Measurements from ENCODE around the gene ASB2.

The ASB2 gene

DNA sequence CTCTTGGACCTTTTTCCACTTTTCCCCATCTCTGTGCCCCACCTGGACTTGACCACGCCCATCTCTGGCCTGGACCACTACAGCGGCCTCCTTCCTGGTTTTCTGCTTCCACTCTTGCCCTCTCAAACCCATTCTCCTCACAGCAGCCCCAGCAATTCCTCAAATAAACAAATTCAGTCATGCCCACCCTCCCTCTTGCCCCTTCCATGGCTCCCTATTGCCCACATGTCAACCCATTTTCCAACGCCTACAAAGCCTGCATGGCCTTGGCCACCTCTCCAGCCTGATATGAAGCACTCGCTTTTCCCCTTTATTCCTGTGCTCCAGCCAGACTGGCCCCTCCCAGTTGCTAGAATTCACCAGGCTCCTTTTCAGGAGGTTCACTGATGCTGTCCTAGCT is 43.9 kb upstream of the ASB2 start:
- no peak overlapping the region for H3K4me3 ChIP-seq (ENCODE audit: low read depth, low read length)
- no peak for TF ChIP-seq CTCF (conservative IDR thresholded peaks at IDR 0.05; ENCODE audit: low read depth, low read length)
- no peak for DNase-seq (ENCODE audit: low read depth)

- no peak for DNase-seq (ENCODE audit: low read depth)
- TF ChIP-seq CTCF (conservative IDR thresholded peaks at IDR 0.05; ENCODE audit: low read depth, low read length) = no peak
- no peak overlapping the region for H3K4me3 ChIP-seq (ENCODE audit: low read depth, low read length)
Measured at GRCh38 chr14:94019329-94019728, 43.0 kb upstream of the ASB2 start.

- no peak for TF ChIP-seq CTCF (conservative IDR thresholded peaks at IDR 0.05; ENCODE audit: low read depth, low read length)
- no peak overlapping the region for H3K4me3 ChIP-seq (ENCODE audit: low read depth, low read length)
- DNase-seq (ENCODE audit: low read depth) = no peak
Measured at GRCh38 chr14:94018308-94018707, 41.9 kb upstream of the ASB2 start.

GRCh38 chr14:94016446-94016976 is 40.1 kb upstream of the ASB2 start:
- no peak overlapping the region for H3K4me3 ChIP-seq (ENCODE audit: low read depth, low read length)
- no peak for DNase-seq (ENCODE audit: low read depth)
- no peak for TF ChIP-seq CTCF (conservative IDR thresholded peaks at IDR 0.05; ENCODE audit: low read depth, low read length)

DNA sequence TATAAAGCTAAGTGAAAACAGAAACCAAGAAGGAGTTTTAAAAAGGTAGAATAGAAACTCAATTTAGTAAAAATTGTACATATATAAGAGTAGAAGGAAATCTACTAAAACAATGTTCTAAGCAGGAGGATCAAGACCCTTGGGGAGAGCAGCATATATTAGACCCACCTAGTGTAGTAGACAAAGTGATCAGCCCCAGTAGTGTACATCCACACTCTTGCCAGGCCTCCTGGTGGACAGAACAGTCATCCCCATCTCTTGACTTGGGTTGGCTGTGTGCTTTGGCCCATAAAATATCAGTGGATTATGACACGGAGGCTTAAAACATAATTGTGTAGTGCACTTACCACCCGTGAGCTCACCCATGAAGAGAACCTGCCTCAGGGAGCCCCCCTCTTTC is 38.9 kb upstream of the ASB2 start:
- H3K4me3 ChIP-seq (ENCODE audit: low read depth, low read length) = no peak overlapping the region
- TF ChIP-seq CTCF (conservative IDR thresholded peaks at IDR 0.05; ENCODE audit: low read depth, low read length) = peak; percentile 17
- no peak for DNase-seq (ENCODE audit: low read depth)

DNA sequence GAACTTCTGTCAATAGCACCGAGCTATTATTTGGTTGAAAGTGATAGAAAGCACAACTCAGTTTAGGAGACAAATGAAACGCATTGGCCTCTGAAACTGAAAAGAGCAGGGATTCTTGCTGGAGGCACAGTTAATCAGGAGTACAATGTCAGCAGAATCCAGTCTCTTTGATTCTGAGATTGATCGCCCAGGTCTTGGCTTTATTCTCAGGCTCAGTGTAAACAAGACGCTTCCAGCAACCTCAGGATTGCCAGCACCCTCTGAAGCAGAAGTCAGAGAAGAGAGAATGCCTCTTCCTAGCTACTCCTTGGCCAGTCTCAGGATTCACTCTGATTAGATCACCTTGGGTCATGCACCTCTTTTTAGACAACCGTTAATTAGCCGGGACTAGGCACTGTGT is 38.0 kb upstream of the ASB2 start:
- H3K4me3 ChIP-seq (ENCODE audit: low read depth, low read length) = no peak overlapping the region
- TF ChIP-seq CTCF (conservative IDR thresholded peaks at IDR 0.05; ENCODE audit: low read depth, low read length) = no peak
- no peak for DNase-seq (ENCODE audit: low read depth)

DNA sequence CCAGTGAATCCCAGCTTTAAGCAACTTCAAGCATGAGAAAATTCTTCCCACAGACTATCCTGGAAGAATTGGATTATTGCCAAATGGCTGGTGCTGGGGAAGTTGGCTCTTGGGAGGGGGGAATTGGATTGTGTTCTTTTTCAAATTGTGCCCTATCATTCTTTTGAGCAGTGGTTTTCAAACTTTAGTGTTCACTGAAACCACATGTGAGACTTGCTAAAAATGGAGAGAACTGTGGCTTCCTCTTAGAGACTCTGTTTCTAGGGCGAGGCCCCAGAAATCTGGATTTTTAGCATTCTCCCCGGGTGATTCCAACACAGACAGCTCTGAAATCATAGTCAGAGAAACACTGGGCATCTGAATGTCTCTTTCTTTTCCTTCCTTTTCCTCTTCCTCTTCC is 35.4 kb upstream of the ASB2 start:
- no peak for TF ChIP-seq CTCF (conservative IDR thresholded peaks at IDR 0.05; ENCODE audit: low read depth, low read length)
- DNase-seq (ENCODE audit: low read depth) = no peak

More for the DNA sequence above, 35.4 kb upstream of the ASB2 start:
- no peak overlapping the region for H3K4me3 ChIP-seq (ENCODE audit: low read depth, low read length)

Data from choroid plexus epithelial cell (primary cell).